ENCODE measurements around the gene SYNPO2. TPM values are rescaled to one million over a fixed set of nuclear protein-coding genes. Genes with fewer than 3 reads are reported as not detected.

SYNPO2 gene
- polyA plus RNA-seq, 3 donors, result 17.6 to 21.9 (median 18.1) TPM

DNA sequence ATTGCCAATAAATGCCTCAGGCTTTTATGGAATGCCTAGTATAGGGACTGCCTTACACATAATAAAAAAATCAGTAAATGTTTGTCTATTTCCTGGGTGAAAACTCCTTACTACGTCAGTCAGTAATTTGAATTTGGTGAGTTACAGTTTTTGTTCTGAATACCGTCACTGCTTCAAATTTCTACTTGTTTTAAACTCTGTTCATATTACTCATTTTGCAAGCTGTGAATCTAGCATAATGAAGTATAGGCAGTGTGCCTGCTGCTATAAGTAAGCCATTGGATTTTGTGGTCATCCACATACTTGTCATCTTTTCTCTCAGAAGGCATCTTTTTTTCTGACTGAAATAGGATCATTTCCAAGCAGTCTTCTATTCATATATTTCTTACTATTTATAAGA is 43.1 kb downstream of the SYNPO2 start:
- DNase-seq (ENCODE audit: low read depth in 3 of 3, low spot score in 2 of 3), result no peak

DNA sequence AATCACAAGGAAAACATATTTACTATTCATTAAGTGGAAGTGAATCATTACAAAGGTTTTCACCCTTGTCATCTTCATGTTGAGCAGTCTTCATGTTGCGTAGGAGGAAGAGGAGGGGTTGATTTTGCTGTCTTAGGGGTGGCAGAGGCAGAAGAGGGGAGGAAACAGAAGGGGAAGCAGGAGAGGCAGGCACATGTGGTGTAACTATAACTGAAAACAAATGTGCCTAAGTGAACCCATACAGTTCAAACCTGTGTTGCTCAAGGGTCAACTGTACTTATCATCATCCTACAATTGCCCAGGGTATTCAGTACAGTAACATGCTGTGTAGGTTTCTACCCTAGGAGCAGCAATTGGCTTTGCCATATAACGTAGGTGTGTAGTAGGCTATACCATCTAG is 47.2 kb downstream of the SYNPO2 start:
- DNase-seq (ENCODE audit: low read depth in 3 of 3, low spot score in 2 of 3), result no peak

DNA sequence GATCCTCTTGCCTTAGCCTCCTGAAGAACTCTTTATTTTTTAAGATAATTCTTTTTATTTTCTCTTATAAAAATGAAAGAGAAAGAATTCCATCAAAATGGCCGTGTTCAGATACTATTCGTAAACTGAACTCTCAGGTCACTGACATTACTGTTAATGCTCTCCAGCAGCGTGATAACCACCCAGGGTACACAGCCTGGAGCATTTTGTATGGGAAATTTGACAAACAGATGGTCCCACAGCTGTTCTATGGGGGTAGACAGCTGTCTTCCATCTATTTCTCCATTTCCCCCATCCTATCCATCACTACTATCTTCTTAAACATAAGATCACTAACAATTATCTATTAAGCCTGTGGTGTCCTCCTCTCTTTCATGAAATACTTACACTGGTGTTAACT is 47.8 kb downstream of the SYNPO2 start:
- no peak for DNase-seq (ENCODE audit: low read depth in 3 of 3, low spot score in 2 of 3)

DNA sequence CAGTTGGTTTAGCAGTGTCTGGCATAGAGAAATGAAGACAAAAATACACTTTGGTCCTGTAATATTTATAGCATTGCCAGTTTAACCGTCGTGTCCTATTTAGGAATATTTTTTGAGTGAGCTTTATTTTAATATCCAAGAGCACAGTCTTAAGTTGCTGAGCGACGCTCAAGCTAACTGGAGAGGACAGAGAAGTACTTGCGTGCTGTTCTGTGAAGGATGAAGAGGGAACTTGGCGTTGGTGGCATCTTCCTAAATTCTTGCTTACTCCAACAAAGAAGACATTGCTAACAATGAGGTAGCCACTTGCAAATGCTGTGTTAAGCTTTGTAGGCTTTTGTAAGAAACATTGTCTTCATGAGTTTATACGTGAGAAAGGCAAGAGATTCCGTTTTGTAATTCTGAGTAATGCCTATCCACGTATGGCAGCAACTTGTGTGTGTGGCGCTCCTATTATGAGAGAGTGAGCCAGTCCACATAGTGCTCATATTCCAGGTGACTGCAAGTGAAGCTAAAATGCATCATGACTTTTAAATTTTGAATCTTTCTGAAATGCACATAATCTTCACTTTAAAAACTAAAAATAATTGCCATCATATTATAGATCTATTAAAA is 50.6 kb downstream of the SYNPO2 start:
- DNase-seq (ENCODE audit: low read depth in 3 of 3, low spot score in 2 of 3), result no peak

DNA sequence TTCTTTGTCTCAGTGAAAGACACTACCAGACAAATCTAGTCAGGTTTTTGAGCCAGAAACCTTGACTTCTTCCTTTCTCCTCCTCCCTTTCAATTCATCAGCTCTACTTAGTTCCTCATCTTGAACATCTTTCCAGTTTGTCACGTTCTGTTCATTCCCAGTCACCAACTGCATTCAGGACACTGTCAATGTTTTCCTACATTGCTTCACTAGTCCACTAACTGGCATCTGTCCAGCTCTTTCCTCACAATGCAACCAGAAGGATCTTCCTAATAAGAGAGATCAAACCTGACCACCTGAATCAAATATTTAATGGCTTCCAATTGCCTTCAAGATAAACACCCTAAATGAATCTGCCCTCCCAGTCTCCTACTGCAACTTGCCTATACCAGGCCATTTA is 52.5 kb downstream of the SYNPO2 start:
- DNase-seq (ENCODE audit: low read depth in 3 of 3, low spot score in 2 of 3), result no peak

DNA sequence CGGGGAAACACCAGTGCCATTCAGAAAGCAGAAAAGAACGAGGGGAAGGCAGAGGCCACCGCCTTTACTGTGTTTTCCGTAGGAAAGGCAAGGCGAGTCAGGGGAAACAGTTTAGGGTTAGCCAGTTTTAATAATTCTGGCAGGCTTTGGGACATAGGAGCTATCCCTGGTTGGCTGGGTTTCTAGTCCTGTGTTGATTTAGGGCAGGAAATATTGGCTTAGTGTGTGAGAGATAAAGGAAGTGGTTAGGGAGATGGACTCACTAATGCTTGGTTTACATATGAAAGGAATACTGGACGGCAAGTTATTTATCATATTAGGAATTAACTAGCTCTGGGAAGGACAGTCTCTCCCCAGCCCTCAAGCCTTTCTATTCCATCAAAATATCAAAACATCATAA is 53.1 kb downstream of the SYNPO2 start:
- no peak for DNase-seq (ENCODE audit: low read depth in 3 of 3, low spot score in 2 of 3)

DNA sequence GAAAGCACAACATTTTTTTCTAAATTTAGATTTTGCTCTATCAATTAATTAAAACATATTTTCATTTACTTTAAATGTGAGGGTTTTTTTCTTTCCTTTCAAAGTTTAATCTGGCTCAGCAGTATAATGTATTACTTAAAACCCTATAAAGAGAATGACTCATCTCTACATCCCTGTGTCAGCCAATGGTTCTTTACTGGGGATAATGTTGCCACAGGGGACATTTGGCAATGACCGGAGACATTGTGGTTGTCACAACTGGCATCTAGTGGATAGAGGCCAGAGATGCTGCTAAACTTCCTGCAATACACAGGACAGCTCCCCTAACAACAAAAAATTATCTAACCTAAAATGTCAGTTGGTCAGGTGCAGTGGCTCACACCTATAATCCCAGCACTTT is 53.8 kb downstream of the SYNPO2 start:
- DNase-seq (ENCODE audit: low read depth in 3 of 3, low spot score in 2 of 3), result no peak

DNA sequence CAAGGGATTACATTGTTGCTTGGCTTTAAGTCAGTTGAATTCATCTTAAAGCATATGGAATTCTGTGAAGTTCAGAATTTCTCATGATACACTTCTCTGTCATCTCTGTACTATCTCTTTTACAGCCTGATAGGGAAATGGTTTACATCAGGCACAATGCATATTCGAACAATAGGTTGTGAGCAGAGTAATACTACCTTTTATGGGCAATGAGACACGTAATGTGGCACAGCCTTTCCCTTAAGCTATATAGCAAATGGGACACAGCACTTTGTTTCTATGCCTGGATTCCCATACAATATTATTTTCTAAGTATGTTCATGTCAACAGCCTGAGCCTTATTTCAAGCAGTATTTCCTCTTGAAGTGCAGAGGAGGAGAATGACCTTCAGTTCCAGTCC is 58.4 kb downstream of the SYNPO2 start:
- no peak for DNase-seq (ENCODE audit: low read depth in 3 of 3, low spot score in 2 of 3)

DNA sequence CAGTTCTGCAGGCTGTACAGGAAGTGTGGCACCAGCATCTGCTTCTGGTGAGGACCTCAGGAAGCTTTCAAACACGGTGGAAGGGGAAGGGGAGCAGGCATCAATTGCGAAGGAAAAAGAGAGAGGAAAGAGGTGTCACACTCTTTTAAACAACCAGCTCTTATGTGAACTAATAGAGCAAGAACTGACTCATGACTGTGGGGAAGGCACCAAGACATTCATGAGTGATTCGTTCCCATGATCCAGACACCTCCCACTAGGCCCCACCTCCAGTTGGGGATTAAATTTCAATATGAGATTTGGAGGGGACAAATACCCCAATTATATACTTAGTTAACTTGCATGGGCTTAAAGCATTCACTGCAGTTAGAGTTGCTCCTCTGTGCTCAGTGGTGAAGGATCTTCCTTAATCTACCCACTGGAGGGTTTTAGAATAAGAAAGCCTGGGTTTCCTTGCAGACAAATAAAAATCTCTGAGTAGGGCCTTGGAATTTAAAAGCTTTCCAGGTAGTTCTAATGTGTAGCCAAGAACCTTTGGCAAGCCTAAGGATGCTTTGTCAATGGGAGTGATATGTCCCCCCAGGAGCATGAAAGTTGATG is 60.0 kb downstream of the SYNPO2 start:
- DNase-seq (ENCODE audit: low read depth in 3 of 3, low spot score in 2 of 3), result no peak

DNA sequence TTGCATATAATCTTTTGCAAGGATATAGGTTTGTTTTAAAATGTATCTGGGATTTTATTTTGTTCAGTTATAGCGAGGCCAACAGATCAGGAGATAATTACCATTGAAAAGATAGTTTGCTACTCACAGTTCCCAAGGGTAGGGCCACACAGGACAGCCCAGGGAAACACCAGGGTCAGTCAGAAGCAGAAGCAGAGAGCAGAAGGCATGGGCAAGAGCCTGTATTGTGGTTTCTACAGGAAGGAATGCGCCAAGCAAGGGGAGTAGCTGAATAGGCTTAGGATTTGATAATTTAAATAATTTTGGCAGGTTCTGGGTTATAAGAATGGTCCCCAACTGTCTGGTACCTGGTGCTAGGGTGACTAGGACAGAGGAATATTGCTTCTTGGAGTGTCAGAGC is 61.6 kb downstream of the SYNPO2 start:
- DNase-seq (ENCODE audit: low read depth in 3 of 3, low spot score in 2 of 3), result no peak

DNA sequence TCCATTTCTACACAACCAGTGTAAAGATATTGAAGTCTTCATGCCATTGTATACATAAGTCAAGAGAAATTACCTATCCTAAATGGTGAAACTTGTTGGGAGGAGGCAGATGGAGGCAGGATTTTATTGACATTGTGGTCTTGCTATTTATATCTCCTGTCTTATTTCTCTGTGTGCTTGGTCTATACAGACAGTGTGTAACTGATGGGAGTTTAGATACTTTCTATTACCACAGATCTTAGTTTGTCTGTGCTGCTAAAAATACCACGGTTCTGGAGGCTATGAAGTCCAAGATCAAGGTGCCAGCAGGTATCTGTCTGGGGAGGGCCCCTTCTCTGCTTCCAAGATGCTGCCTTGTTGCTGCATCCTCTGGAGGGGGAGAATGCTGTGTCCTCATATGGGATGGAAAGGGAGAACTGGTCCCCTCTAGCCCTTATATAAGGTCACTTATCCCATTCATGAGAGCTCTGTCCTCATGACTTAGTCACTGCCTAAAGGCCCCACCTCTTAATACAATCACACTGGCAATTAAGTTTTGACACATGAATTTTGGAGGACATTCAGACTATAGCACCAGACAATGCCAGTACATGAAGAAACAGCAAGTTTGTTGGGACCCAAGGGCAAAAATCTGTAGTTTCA is 62.4 kb downstream of the SYNPO2 start:
- no peak for DNase-seq (ENCODE audit: low read depth in 3 of 3, low spot score in 2 of 3)

DNA sequence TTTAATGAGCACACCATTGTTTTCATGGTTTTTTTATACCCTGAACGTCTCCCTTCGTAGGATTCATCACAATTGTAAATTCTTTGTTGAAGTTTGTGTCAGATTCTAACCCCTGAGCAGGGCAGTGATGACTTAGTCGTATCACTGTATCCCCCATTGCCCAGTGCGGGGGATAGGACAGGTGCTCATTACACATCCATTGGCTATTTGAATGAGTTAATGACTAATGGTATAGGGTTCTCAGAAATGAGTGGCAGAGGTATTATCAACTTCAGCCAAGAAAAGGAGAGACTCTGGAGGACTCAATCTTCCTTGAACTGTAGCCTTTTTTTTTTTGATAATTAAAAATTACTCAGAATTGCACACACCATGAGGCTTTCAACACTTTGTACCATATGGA is 64.6 kb downstream of the SYNPO2 start:
- no peak for DNase-seq (ENCODE audit: low read depth in 3 of 3, low spot score in 2 of 3)

DNA sequence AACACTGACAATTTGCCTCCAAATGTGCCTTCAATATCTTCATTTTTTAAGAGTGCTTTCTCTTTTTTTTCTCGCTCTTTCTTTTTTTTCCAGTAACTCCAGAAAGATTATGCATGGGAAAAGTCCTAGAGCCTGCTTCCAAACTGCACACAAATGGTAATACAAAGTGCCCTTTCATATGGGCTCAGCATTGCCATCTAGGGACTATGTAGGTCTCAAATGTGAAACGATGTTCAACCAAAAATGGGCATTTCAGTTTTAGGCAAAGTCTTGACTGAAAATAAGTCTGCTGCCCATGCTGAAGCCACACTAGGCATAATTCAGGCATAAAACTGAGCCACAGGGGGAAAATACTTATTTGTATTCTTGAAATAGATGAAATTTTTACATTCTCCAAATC is 65.6 kb downstream of the SYNPO2 start:
- no peak for DNase-seq (ENCODE audit: low read depth in 3 of 3, low spot score in 2 of 3)

DNA sequence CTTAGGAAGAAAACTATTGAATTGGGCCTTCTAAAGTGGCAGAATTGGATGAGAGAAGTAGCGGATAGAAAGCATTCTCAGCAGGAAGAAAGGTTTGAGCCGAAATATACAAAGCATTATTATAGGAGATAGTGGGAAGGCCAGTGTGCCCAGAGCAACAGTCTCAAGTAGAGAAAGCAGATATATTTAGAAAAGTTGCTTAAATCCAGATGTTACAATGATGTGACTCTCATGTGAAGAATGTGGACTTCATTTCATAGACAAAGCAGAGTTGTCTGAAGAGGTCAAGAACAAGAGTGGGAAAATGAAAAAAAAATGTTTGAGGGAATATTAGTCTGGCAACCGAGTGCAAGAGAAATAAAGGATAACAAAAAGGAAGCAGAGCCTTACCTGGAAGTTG is 66.9 kb downstream of the SYNPO2 start:
- DNase-seq (ENCODE audit: low read depth in 3 of 3, low spot score in 2 of 3), result no peak

DNA sequence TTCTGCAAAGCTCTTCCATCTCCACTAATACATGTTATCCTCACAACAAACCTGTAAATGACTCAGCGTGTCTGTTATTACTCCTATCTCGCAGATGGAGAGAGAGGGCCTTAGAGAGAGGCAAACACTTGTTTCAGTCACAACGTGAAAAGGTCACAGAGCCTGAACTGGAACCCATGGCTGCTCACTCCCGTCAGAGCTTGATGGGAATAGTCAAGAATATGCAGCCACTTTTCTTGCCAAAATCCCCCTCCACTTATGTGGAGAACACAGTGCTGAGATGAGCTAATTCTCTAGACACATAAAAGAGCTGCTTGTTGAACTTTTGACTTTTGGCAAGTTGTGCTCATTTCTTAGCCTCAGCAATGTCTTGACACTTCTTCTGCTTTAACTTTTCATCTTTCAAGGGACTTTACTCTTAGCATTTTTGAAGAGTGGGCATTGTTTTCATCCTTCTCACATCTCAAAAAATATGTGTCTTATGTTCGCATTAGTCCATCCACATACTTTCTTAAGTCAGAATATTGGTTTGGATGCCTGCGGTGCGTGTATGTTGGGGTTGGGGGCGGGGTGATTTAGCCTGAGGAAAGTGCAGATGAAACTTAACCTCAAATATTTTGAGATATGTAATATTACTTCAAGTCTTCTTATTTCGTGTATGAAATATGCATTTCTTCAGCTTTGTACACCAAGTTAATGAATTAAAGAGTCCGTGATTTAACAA is 69.2 kb downstream of the SYNPO2 start:
- DNase-seq (ENCODE audit: low read depth in 3 of 3, low spot score in 2 of 3), result no peak

DNA sequence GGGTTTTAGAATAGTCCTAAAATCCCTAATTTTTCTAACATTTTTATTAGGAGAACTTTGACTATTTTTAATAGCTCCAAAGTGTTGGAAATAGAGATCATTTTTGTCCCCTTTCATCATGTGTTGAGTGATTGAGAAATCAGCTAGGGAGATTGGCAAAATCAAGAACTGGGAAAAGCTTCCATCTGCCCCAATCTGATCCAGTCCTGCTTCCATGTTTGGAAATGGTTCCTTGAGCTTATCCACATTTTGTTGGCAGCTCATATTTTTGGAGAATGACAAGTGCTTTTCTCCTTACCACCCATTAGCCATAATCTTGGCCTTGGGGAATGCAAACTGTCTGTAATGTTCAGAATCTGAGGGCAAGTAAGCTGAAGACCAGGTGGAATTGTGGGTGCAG is 73.9 kb downstream of the SYNPO2 start:
- no peak for DNase-seq (ENCODE audit: low read depth in 3 of 3, low spot score in 2 of 3)

DNA sequence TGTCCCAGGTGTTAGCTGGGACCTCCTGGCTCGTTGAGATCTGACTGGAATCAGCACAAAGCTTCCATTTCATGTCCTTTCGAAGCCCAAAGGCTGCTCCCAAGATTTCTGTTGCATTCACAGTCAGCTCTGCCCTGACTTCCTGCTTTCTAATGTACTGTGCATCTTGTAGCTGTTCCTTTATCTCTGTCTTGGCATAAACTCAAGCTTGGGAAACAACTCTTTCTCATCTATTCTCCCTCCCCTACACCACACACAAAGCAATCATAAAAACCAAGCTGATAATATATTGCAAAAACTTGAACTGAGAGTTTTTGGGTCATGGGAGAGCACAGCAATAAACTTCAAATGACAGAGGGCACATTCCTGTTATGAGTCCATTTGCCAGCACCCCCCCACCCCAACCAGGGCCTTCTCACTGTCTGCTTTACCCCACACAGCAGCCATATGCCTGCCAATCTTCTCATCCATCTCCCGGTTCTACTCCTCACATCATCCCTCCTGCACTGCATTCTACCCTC is 76.3 kb downstream of the SYNPO2 start:
- no peak for DNase-seq (ENCODE audit: low read depth in 3 of 3, low spot score in 2 of 3)

DNA sequence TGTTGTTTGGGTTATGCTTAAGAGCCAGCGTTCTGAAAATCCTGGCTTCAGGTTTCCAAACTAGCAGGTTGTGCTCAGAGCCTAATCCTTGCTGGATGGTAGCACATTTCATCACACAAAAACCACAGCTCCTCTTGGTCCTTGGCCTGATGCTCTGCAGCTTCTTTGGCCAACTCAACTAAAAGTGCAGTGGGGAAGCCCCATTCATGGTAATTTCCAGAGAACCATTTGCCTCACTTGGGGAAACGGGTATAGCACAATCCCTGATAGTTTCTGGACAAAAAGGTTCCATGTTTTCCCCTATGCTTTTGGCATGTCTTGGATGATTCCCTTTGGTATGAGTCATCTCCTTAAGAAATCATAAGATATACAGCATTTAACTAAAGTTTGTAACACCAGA is 78.7 kb downstream of the SYNPO2 start:
- DNase-seq (ENCODE audit: low read depth in 3 of 3, low spot score in 2 of 3), result no peak

DNA sequence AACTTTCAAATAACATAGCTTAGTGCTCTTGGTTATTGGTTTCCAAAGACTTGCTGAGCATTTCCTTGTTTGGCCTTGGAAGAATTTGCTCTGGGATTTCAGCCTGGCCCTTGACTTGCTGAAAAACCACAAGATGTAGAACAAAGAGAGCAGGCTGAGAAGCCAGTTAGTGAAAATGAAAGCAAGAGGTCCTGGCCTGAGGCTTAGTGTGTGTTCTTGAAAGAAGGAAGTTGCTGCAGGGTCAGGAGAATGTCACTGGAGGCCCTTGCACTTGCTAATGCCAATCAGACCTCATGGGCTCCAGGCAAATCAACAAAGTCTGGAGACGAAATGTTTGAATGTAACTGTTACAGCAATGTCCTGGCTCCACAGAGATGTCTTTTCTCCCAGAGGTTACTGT is 79.4 kb downstream of the SYNPO2 start:
- no peak for DNase-seq (ENCODE audit: low read depth in 3 of 3, low spot score in 2 of 3)

DNA sequence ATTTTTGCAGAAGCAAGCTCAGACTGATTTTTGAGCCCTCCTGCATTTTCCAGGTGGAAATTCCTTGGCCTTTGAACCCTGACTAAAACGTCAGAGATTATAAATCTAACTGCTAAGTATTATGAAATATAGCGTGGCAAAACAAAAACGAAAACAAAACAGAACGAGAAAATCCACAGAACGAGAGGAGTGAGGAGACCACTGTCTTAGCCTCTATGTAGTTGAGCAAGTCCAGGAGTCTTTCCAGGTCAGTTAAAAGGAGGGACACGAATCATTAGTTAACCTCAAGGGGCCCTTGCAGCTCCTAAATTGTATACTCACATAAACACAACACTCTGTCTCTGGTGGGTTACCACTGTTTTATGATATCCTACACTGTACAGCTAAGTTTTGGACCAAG is 80.2 kb downstream of the SYNPO2 start:
- no peak for DNase-seq (ENCODE audit: low read depth in 3 of 3, low spot score in 2 of 3)

DNA sequence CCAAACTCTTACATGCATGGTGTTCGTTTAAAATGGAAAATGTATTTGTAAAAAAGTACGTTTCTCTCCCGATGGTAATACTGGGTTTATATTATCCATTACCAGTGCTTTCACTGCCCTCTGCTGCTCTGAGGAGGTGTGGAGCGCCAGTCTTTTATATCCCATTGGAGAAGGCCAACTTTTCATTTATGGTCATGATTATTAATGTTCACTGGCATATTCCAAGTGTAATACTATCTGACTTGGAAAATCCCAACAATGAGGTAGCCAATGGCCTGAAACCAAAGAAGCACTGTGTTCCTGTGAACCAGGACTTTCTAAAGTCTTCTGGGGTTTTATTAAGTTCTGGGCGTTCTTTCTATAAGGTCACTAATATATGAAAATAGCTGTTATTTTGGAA is 80.7 kb downstream of the SYNPO2 start:
- DNase-seq (ENCODE audit: low read depth in 3 of 3, low spot score in 2 of 3), result no peak

DNA sequence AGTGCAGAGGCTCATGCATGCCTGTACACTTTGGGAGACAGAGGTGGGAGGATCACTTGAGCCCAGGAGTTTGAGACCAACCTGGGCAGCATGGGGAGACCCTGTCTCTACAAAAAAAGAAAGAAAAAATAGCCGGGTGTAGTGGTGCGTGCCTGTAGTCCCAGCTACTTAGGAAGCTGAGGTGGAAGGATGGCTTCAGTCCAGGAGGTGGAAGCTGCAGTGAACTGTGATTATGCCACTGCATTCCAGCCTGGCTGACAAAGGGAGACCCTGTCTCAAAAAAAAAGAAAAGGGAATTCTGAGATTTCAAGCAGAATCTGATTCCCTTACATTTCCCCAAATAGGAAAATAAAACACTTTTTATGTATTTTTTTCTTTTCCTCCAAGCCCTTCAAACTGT is 83.5 kb downstream of the SYNPO2 start:
- DNase-seq (ENCODE audit: low read depth in 3 of 3, low spot score in 2 of 3), result no peak
